Adipocyte (in vitro differentiated cells): Measurements from ENCODE around the gene CARD19.
"Not testable (repeated sequence)": the region's sequence is repeated elsewhere in the genome, so short reads cannot be mapped to it uniquely, and the experiment has no call there.

Experiments
- DNase-seq: peaks from one replicate; pipeline ENCODE4 v3.0.0-alpha.2; 2015; ENCODE audit warnings: low read depth
- H3K27me3 ChIP-seq: replicated peaks from 2 replicates; pipeline ENCODE4 v1.7.0; 2013; ENCODE audit warnings: mild to moderate bottlenecking, low read length, moderate library complexity; ENCODE audit not compliant: control insufficient read depth, insufficient read depth
- H3K36me3 ChIP-seq: 2 replicates; pipeline ENCODE4 v1.7.0; 2013; ENCODE audit warnings: low read length, mild to moderate bottlenecking, moderate library complexity; ENCODE audit not compliant: control insufficient read depth, insufficient read depth, severe bottlenecking
- H3K4me1 ChIP-seq: 2 replicates; pipeline ENCODE4 v1.7.0; 2013; ENCODE audit warnings: mild to moderate bottlenecking, low read length, moderate library complexity; ENCODE audit not compliant: control insufficient read depth, insufficient read depth
- H3K4me3 ChIP-seq: 2 replicates; pipeline ENCODE4 v1.7.0; 2013; ENCODE audit warnings: mild to moderate bottlenecking, low read length, moderate library complexity
- H3K9ac ChIP-seq: 2 replicates; pipeline ENCODE4 v1.7.0; 2013; ENCODE audit warnings: mild to moderate bottlenecking, low read length, moderate library complexity
- H3K9me3 ChIP-seq: 2 replicates; pipeline ENCODE4 v1.7.0; 2013; ENCODE audit warnings: mild to moderate bottlenecking, low read length, moderate library complexity; ENCODE audit not compliant: control insufficient read depth

Gene CARD19

GRCh38 chr9:93111001-93111370 is 15.0 kb downstream of the CARD19 start:
- H3K9me3 ChIP-seq, result no peaks in the 10 kb centered on the region
- DNase-seq, result no peak
- H3K9ac ChIP-seq, result no peak overlapping the region
- no peak overlapping the region for H3K4me3 ChIP-seq
- H3K4me1 ChIP-seq, result peaks cover 7% of the 10 kb centered on the region
- no peaks in the 10 kb centered on the region for H3K27me3 ChIP-seq
- H3K36me3 ChIP-seq, result peaks cover 23% of the 10 kb centered on the region

- Histone ChIP-seq H3K36me3 (peaks cover 23% of the 10 kb centered on the region), H3K4me1 (peaks cover 12% of the 10 kb centered on the region), H3K4me3 (no peak overlapping the region), H3K9me3 (no peaks in the 10 kb centered on the region), H3K9ac (no peak overlapping the region), H3K27me3 (no peaks in the 10 kb centered on the region)
- no peak for DNase-seq
These were observed 15.5 kb downstream of the CARD19 start for GRCh38 chr9:93111371-93112115.

GRCh38 chr9:93112116-93112863 is 16.3 kb downstream of the CARD19 start:
- Histone ChIP-seq H3K27me3 (no peaks in the 10 kb centered on the region), H3K9ac (no peak overlapping the region), H3K9me3 (no peaks in the 10 kb centered on the region), H3K4me1 (peaks cover 13% of the 10 kb centered on the region), H3K4me3 (no peak overlapping the region), H3K36me3 (peaks cover 23% of the 10 kb centered on the region)
- DNase-seq, result no peak

- H3K9me3 ChIP-seq, result no peaks in the 10 kb centered on the region
- H3K4me3 ChIP-seq, result no peak overlapping the region
- H3K27me3 ChIP-seq, result no peaks in the 10 kb centered on the region
- H3K9ac ChIP-seq, result no peak overlapping the region
- no peak for DNase-seq
- peaks cover 13% of the 10 kb centered on the region for H3K4me1 ChIP-seq
- peaks cover 21% of the 10 kb centered on the region for H3K36me3 ChIP-seq
These were observed 16.9 kb downstream of the CARD19 start for GRCh38 chr9:93112864-93113389.

- H3K9ac ChIP-seq, result no peak overlapping the region
These were observed 18.4 kb downstream of the CARD19 start for GRCh38 chr9:93114169-93114983.

GRCh38 chr9:93114984-93115335 is 18.9 kb downstream of the CARD19 start:
- H3K36me3 ChIP-seq, result peaks cover 12% of the 10 kb centered on the region
- no peak overlapping the region for H3K4me3 ChIP-seq
- no peaks in the 10 kb centered on the region for H3K9me3 ChIP-seq
- H3K9ac ChIP-seq, result no peak overlapping the region
- no peaks in the 10 kb centered on the region for H3K27me3 ChIP-seq
- DNase-seq, result no peak
- H3K4me1 ChIP-seq, result peaks cover 14% of the 10 kb centered on the region

More at GRCh38 chr9:93114169-93114983, 18.4 kb downstream of the CARD19 start:
- Histone ChIP-seq H3K36me3 (peaks cover 12% of the 10 kb centered on the region), H3K9me3 (no peaks in the 10 kb centered on the region), H3K27me3 (no peaks in the 10 kb centered on the region), H3K4me1 (peaks cover 13% of the 10 kb centered on the region), H3K4me3 (no peak overlapping the region)
- no peak for DNase-seq

GRCh38 chr9:93115486-93116071 is 19.6 kb downstream of the CARD19 start:
- Histone ChIP-seq H3K9me3 (no peaks in the 10 kb centered on the region), H3K4me3 (no peak overlapping the region), H3K4me1 (peaks cover 20% of the 10 kb centered on the region), H3K27me3 (no peaks in the 10 kb centered on the region), H3K9ac (no peak overlapping the region), H3K36me3 (peaks cover 12% of the 10 kb centered on the region)
- no peak for DNase-seq

GRCh38 chr9:93116072-93116961 is 20.3 kb downstream of the CARD19 start:
- Histone ChIP-seq H3K27me3 (no peaks in the 10 kb centered on the region), H3K4me1 (peaks cover 20% of the 10 kb centered on the region), H3K9ac (peak overlapping the region; percentile 61), H3K4me3 (no peak overlapping the region), H3K36me3 (peaks cover 14% of the 10 kb centered on the region), H3K9me3 (no peaks in the 10 kb centered on the region)
- DNase-seq, result peak; percentile 39

- not testable (repeated sequence) for H3K4me3 ChIP-seq, DNase-seq, H3K9me3 ChIP-seq, H3K27me3 ChIP-seq, H3K9ac ChIP-seq
- Histone ChIP-seq H3K4me1 (peaks cover 20% of the 10 kb centered on the region), H3K36me3 (peaks cover 18% of the 10 kb centered on the region)
These were observed 21.5 kb downstream of the CARD19 start for GRCh38 chr9:93117521-93117920.
